GM19035 (cell line): ENCODE results near the gene KRT33B.
"Not testable (repeated sequence)": the region's sequence is repeated elsewhere in the genome, so short reads cannot be mapped to it uniquely, and the experiment has no call there.

Source experiments
- ATAC-seq: cut with Tn5 transposase; IDR thresholded peaks from one replicate; pipeline ENCODE4 v1.9.1; 2021; ENCODE audit not compliant: unreplicated experiment

KRT33B gene

DNA sequence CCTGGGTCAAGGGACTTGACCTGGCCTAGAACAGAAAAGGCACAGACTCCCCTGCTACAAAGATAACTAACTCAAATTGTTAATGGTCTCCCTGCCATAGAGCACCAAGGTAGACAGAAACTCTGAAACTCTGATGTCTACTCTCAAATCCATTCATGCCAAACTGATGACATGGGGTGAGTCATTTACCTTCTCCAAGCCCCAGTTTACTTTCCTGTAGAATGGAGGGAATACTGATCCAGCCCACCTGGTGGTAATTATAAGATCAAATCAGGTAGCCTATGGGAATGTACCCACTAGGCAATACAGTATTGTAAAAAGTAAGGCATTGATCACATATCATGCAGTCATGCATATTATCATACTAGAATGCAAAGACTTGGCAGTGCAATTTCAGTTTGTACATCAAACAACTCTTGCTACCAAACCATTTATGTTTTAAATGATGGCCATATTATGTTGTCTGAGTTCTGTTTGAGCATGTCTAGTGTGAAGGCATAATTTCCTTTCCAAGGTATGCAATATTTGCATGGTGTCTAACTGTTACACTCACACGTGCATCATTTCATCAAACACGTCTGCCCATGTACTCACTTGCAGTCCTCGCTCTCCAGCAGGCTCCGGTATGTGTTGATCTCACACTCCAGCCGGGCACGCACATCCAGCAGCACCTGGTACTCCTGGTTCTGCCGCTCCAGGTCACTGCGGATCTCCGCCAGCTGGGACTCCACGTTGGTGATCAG is 24.8 kb upstream of the KRT33B start:
- ATAC-seq, result no peak

- ATAC-seq, result no peak
Measured at GRCh38 chr17:41393826-41394225, 24.2 kb upstream of the KRT33B start.

DNA sequence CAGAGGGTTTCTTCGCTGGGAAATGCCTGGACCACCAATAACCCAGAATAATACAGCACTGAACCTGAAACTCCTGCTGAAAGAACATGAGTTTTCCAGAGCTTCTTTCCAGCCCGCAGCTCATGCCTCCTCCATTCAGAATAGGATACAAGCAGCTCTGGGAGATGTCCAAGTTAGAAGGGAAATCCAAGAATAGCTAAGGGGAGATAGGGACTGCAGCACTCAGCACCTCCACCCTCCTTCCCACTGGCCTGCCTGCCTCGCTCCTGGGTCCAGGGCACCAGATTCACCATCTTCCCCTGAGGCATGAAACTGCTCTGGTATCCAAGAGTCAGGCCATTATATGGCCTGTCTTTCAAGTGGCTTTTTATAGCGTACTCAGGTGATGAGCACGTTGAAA is 23.7 kb upstream of the KRT33B start:
- ATAC-seq, result no peak

DNA sequence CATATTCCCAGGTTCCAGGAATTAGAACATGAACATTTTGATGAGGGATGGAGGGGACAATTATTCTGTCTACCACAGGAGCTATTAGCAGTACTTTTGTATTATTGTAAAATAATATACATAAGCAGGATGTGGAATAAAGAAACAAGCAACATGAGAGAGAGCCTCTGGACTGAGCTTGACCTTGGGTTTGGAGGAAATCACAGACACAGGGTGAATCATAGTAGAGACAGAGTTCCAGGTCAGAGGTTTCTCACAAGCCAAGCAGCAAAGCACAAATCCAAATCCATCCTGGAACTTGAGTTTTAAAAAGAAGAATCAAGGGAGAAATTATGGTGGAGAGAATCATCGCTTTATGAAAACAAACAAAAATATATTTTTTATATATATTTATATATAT is 22.7 kb upstream of the KRT33B start:
- no peak for ATAC-seq

DNA sequence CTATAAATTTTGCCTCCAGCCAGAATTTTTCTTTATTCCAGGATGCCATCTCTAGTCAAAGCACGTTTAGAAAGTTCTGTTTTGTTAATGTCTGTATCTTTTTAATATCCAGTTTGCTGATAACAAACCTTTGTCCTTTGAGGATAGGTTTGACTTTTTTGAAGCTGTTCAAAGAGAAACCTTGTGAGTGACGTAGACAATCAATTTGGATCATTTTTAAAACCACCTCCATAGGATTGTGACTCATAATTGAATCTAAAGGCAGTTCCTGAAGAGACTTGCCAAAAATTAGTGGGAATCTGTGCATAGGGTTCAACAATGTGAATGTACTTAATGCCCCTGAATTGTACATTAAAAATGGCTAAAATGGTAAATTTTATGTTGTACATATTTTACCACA is 21.9 kb upstream of the KRT33B start:
- no peak for ATAC-seq

DNA sequence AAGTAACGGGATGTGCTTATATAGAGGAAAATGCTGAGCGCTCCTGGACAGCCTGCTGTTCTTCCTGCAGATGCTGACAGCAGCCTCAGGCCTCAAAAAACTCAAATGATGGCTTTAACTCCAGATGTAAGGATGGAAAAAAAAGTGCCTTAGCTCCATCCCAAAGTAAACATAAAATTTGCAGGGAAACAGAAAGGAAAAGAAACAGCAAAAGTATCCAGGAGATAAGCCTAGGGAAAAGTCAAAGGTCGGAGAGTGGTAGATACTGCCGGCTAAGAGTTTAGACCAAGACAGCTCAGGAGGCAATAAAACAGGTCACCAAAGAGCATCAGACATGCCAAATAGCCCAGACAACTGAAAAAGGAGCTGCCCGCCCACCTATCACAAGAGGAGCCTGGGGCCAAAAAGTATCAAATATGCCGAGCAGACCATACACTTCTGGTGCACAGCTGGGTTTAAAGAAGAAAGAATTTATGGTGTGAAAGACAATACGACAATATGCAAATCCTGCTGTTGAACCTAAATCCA is 20.9 kb upstream of the KRT33B start:
- ATAC-seq, result no peak

DNA sequence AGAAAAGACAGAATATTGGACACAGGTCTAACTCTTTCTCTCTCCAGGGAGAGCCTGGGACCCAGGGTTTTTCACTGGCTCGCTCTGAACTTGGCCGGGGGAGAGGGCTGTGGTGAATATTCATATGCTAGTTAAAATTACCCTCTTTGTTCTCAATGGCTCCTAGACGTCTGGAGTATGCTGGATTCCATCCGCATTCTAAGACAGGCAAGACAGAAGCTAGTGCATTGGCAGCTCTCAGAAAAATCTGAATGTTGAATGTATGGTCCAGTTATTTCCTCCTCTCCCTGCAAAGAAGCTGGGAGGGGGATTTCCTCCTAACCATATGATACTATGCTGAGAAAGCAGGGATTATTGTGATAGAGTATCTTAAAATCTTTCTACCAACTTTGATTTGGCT is 18.1 kb upstream of the KRT33B start:
- no peak for ATAC-seq

DNA sequence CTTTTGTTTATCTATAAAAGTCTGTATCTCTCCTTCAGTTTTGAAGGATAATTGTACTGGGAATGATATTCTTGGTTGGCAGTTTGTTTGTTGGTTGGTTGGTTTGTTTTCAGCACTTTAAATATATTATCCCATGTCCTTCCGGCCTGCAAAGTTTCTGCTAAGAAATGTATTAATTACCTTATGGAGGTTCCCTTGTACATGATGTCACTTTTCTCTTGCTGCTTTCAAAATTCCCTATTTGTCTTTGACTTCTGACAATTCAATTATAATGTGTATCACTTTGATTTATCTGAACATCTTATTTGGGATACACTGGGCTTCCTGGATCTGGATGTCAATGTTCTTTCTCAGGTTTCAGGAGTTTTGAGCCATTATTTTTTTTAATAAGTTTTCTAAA is 16.6 kb upstream of the KRT33B start:
- no peak for ATAC-seq

GRCh38 chr17:41383690-41384089 is 14.1 kb upstream of the KRT33B start:
- ATAC-seq, result no peak

DNA sequence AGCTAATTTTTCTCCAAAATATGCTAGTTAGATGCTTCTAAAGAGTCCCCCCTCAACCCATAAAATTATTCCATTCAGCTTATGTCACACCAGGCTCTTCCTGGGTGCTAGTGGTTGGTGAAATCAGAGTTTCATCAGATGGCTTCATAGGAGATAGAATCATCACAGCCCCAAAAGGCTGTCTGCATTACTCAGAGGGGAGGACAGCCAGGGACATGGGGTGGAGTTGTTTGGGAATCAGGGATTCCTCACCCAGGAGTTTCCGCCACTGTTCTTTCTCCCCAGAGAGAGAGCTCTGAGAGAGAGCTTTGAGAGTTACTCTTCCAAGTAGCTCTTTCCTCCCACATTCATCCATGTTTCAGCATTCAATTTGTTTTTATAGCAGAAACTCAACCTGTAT is 12.8 kb upstream of the KRT33B start:
- no peak for ATAC-seq

DNA sequence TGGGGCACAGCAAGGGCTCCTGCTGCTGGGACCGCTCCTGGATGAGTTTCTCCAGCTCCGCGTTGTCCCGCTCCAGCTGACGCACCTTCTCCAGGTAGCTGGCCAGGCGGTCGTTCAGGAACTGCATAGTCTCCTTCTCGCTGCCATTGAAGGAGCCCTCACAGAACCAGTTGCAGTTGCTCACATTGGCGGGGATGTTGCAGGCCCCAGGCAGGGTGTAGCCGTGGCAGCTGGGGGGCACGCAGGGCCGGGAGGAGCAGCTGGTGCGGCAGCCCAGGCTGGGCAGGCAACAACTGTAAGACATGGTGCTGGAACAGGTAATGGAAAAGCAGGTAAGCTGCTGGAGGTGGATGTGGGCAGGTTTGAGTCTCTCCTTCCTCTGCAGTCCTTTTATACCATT is 12.3 kb upstream of the KRT33B start, which contains the start of gene KRT34:
KRT34 (minus strand) TSS at position 364 of the 400 bp plus-strand sequence; CDS start at position 304, 60 bp downstream.
- not testable (repeated sequence) for ATAC-seq

- not testable (repeated sequence) for ATAC-seq
Measured at GRCh38 chr17:41380091-41380490, 10.5 kb upstream of the KRT33B start.

- ATAC-seq, result no peak
Measured at GRCh38 chr17:41377546-41377945, 7.9 kb upstream of the KRT33B start.

GRCh38 chr17:41369023-41369422 is 590 bp downstream of the KRT33B start:
- no peak for ATAC-seq

DNA sequence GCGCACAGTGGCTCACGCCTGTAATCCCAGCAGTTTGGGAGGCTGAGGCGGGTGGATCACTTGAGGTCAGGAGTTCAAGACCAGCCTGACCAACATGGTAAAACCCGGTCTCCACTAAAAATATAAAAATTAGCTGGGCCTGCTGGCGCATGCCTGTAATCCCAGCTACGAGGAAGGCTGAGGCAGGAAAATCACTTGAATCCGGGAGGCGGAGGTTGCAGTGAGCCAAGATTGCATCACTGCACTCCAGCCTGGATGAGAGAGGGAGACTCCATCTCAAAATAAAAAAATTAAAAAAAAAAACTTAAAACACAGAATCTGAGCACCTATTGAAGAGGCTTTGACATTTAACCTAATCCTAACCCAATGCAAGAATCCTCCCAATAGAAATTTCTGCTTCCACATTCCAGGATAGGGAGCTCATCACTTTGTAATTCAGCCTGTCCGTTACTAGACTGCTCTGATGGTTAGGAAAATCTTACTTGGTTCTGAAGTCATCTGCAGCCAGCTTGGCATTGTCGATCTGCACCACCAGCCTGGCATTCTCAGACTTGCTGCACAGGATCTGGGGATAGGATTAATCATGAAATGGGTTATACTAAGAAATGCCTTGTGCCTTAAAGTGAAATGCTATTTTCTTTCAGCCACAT is 2.1 kb downstream of the KRT33B start:
- no peak for ATAC-seq

GRCh38 chr17:41366070-41366469 is 3.5 kb downstream of the KRT33B start:
- no peak for ATAC-seq

- no peak for ATAC-seq
Measured at GRCh38 chr17:41363881-41364280, 5.7 kb downstream of the KRT33B start.

- no peak for ATAC-seq
Measured at GRCh38 chr17:41360296-41360995, 9.2 kb downstream of the KRT33B start.

DNA sequence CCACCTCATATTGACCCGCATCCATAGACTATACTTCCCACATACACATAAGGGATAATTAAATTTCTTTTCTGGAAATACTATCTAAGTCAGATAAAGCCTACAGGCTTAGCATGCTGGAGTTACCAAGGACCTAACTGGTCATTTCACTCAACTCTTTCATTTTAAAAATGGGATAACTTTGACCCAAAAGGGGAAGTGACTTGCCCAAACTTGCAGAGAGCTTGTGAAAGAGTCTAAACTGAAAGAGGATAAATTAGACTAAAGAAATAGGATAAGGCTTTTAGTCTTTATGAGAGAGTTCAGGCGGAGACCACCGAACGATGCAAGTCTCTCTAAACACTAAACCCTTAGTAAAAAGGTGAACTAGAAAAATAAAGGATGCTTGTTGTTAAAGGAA is 15.1 kb downstream of the KRT33B start:
- ATAC-seq, result no peak

DNA sequence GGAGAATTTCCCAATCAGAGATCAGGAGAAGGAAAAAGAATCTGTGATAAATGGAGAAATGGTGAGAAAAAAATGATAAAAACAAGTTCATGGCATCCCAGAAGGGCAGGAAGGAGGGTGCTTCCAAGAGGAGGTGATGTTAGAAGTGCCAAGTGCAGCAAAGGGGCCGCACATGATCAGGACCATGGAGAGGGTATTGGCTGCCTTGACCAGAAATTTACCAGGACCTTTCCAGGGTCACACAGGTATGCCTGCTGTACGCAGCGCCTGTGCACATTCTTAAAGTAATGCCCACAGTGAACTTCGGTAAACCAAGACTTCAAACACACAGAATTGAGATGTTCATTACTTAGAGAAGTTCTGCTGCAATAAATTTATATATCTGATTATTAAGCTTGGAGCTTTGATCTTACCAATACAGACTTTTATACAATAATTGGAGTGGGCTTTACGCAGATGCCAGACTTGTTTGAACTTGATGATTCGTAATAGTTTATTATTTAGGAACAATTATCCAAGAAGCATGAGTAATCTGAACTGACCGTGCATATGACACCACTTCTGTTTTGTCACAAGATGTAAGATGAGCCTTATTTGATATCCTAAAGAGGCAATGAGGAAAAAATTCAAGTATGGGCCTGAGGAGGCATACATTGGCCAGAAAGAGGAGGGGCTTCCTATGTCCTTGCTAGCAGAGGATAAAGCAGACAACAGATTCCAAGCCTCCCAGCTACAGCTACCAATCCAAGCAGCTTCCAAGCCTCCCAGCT is 16.8 kb downstream of the KRT33B start:
- no peak for ATAC-seq

DNA sequence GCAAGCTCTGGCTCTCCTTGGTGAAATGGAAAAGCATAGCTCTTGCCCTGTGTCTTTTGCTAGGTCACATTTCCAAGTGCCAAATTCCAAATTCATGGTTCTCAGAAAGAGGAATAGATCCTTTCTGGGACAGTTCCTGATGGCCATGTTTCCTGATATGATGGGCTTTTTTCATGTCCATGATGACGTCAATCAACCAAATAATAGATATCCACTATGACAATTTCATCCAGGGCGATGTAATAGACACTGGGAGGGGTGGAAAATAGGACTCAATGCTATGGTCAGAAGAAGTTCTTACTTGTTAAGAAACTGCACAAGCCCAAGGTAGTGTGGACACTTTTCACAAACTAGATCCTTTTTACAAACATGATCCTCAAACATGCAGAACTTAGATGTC is 18.4 kb downstream of the KRT33B start:
- ATAC-seq, result no peak
